WTC11 (cell line): ENCODE data around the gene FYCO1. TPM values are rescaled to one million over a fixed set of nuclear protein-coding genes. Genes with fewer than 3 reads are reported as not detected.

Source experiments
- CREM ChIP-seq: sonication (generic); formaldehyde crosslinking; IDR thresholded peaks from 2 replicates; pipeline ENCODE4 v1.8.1; 2022; ENCODE audit warnings: mild to moderate bottlenecking, missing genetic modification reagents, moderate library complexity
- NR3C1 ChIP-seq: sonication (generic); formaldehyde crosslinking; conservative IDR thresholded peaks from 2 replicates; pipeline ENCODE4 v1.8.1; 2023; ENCODE audit warnings: low read depth, mild to moderate bottlenecking, missing genetic modification reagents
- RELA ChIP-seq: sonication (generic); formaldehyde crosslinking; IDR thresholded peaks from 2 replicates; pipeline ENCODE4 v1.8.1; 2022; ENCODE audit warnings: missing genetic modification reagents, mild to moderate bottlenecking, borderline replicate concordance
- SOX15 ChIP-seq: fragments of 250-450 bp; sonication (Bioruptor Pico); IDR thresholded peaks from 2 replicates; pipeline ENCODE4 v1.9.0; 2021; ENCODE audit warnings: mild to moderate bottlenecking
- TP53 ChIP-seq: sonication (generic); formaldehyde crosslinking; IDR thresholded peaks from 2 replicates; pipeline ENCODE4 v1.8.1; 2023; ENCODE audit warnings: mild to moderate bottlenecking, missing genetic modification reagents
- ZNF396 ChIP-seq: fragments of 250-450 bp; sonication (Bioruptor Pico); IDR thresholded peaks from 2 replicates; pipeline ENCODE4 v1.8.0; 2021; ENCODE audit warnings: mild to moderate bottlenecking, moderate library complexity, borderline replicate concordance
- total RNA-seq: library from RNA; stranded (reverse); gene quantifications from 3 replicates; pipeline ENCODE4 v1.2.3, GENCODE V29; 2021
- TF ChIP-seq, protein P1 (sequence below): sonication (generic); formaldehyde crosslinking; IDR thresholded peaks from 2 replicates; pipeline ENCODE4 v1.8.1; 2023; ENCODE audit warnings: mild to moderate bottlenecking, moderate library complexity, missing genetic modification reagents
- TF ChIP-seq, protein P2 (sequence below): sonication (generic); formaldehyde crosslinking; IDR thresholded peaks from 2 replicates; pipeline ENCODE4 v1.8.0; 2023; ENCODE audit warnings: missing genetic modification reagents, mild to moderate bottlenecking, borderline replicate concordance
- TF ChIP-seq, protein P3 (sequence below): fragments of 250-450 bp; sonication (Bioruptor Pico); IDR thresholded peaks from 2 replicates; pipeline ENCODE4 v1.9.0; 2021; ENCODE audit warnings: moderate library complexity, mild to moderate bottlenecking, inconsistent platforms, borderline replicate concordance
- TF ChIP-seq, protein P4 (sequence below): sonication (generic); formaldehyde crosslinking; IDR thresholded peaks from 2 replicates; pipeline ENCODE4 v1.8.0; 2022; ENCODE audit warnings: mild to moderate bottlenecking, missing genetic modification reagents
- TF ChIP-seq, protein P5 (sequence below): sonication (generic); formaldehyde crosslinking; IDR thresholded peaks from 2 replicates; pipeline ENCODE4 v1.8.1; 2023; ENCODE audit warnings: mild to moderate bottlenecking, missing genetic modification reagents, moderate library complexity
- TF ChIP-seq, protein P6 (sequence below): sonication (generic); formaldehyde crosslinking; IDR thresholded peaks from 2 replicates; pipeline ENCODE4 v1.8.1; 2023; ENCODE audit warnings: mild to moderate bottlenecking, missing genetic modification reagents, moderate library complexity
- TF ChIP-seq, protein P7 (sequence below): fragments of 200-600 bp; IDR thresholded peaks from 2 replicates; pipeline ENCODE4 v1.8.0; 2022; ENCODE audit warnings: antibody characterized with exemption
- TF ChIP-seq, protein P8 (sequence below): sonication (generic); formaldehyde crosslinking; IDR thresholded peaks from 2 replicates; pipeline ENCODE4 v1.8.0; 2023; ENCODE audit warnings: missing genetic modification reagents
- TF ChIP-seq, protein P9 (sequence below): sonication (generic); formaldehyde crosslinking; IDR thresholded peaks from 2 replicates; pipeline ENCODE4 v1.8.1; 2022; ENCODE audit warnings: mild to moderate bottlenecking, missing genetic modification reagents, moderate library complexity, borderline replicate concordance

The FYCO1 gene
- total RNA-seq, 1 experiment from 2014 or later, result 13.9 TPM

DNA sequence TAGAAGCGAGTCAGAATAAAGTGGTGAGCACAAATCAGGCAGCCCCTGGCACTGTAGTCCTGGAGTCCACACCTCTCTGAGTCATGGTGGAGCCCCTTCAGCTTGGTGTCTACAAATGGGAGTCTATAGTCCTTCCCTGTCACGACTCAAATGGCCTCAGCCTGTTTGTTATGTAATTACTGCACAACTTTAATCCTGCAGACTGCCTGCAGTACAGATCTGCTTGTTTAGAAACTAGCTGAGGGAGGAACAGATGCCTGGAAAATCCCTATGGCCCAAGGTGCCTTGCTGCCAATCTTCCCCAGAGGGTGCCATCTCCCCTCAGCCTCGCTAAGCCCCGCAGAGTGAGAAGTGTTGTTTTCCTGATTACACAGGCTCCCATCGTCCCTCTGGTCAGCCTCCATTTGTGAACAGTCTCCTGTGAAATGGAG lies 56.3 kb downstream of the FYCO1 start (continued):
- TF ChIP-seq, protein P1, sequence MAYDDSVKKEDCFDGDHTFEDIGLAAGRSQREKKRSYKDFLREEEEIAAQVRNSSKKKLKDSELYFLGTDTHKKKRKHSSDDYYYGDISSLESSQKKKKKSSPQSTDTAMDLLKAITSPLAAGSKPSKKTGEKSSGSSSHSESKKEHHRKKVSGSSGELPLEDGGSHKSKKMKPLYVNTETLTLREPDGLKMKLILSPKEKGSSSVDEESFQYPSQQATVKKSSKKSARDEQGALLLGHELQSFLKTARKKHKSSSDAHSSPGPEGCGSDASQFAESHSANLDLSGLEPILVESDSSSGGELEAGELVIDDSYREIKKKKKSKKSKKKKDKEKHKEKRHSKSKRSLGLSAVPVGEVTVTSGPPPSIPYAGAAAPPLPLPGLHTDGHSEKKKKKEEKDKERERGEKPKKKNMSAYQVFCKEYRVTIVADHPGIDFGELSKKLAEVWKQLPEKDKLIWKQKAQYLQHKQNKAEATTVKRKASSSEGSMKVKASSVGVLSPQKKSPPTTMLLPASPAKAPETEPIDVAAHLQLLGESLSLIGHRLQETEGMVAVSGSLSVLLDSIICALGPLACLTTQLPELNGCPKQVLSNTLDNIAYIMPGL, result no peak
- TF ChIP-seq TP53, result no peak
- TF ChIP-seq, protein P2, sequence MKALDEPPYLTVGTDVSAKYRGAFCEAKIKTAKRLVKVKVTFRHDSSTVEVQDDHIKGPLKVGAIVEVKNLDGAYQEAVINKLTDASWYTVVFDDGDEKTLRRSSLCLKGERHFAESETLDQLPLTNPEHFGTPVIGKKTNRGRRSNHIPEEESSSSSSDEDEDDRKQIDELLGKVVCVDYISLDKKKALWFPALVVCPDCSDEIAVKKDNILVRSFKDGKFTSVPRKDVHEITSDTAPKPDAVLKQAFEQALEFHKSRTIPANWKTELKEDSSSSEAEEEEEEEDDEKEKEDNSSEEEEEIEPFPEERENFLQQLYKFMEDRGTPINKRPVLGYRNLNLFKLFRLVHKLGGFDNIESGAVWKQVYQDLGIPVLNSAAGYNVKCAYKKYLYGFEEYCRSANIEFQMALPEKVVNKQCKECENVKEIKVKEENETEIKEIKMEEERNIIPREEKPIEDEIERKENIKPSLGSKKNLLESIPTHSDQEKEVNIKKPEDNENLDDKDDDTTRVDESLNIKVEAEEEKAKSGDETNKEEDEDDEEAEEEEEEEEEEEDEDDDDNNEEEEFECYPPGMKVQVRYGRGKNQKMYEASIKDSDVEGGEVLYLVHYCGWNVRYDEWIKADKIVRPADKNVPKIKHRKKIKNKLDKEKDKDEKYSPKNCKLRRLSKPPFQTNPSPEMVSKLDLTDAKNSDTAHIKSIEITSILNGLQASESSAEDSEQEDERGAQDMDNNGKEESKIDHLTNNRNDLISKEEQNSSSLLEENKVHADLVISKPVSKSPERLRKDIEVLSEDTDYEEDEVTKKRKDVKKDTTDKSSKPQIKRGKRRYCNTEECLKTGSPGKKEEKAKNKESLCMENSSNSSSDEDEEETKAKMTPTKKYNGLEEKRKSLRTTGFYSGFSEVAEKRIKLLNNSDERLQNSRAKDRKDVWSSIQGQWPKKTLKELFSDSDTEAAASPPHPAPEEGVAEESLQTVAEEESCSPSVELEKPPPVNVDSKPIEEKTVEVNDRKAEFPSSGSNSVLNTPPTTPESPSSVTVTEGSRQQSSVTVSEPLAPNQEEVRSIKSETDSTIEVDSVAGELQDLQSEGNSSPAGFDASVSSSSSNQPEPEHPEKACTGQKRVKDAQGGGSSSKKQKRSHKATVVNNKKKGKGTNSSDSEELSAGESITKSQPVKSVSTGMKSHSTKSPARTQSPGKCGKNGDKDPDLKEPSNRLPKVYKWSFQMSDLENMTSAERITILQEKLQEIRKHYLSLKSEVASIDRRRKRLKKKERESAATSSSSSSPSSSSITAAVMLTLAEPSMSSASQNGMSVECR (CRISPR knock-in tag), result no peak
- TF ChIP-seq, protein P3, sequence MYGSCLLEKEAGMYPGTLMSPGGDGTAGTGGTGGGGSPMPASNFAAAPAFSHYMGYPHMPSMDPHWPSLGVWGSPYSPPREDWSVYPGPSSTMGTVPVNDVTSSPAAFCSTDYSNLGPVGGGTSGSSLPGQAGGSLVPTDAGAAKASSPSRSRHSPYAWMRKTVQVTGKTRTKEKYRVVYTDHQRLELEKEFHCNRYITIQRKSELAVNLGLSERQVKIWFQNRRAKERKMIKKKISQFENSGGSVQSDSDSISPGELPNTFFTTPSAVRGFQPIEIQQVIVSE (CRISPR knock-in tag), result no peak
- TF ChIP-seq ZNF396 (CRISPR knock-in tag), result no peak
- TF ChIP-seq, protein P4, sequence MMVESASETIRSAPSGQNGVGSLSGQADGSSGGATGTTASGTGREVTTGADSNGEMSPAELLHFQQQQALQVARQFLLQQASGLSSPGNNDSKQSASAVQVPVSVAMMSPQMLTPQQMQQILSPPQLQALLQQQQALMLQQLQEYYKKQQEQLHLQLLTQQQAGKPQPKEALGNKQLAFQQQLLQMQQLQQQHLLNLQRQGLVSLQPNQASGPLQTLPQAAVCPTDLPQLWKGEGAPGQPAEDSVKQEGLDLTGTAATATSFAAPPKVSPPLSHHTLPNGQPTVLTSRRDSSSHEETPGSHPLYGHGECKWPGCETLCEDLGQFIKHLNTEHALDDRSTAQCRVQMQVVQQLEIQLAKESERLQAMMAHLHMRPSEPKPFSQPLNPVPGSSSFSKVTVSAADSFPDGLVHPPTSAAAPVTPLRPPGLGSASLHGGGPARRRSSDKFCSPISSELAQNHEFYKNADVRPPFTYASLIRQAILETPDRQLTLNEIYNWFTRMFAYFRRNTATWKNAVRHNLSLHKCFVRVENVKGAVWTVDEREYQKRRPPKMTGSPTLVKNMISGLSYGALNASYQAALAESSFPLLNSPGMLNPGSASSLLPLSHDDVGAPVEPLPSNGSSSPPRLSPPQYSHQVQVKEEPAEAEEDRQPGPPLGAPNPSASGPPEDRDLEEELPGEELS, result no peak
- TF ChIP-seq, protein P5, sequence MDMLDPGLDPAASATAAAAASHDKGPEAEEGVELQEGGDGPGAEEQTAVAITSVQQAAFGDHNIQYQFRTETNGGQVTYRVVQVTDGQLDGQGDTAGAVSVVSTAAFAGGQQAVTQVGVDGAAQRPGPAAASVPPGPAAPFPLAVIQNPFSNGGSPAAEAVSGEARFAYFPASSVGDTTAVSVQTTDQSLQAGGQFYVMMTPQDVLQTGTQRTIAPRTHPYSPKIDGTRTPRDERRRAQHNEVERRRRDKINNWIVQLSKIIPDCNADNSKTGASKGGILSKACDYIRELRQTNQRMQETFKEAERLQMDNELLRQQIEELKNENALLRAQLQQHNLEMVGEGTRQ (CRISPR knock-in tag), result no peak
- TF ChIP-seq, protein P6, sequence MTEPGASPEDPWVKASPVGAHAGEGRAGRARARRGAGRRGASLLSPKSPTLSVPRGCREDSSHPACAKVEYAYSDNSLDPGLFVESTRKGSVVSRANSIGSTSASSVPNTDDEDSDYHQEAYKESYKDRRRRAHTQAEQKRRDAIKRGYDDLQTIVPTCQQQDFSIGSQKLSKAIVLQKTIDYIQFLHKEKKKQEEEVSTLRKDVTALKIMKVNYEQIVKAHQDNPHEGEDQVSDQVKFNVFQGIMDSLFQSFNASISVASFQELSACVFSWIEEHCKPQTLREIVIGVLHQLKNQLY (CRISPR knock-in tag), result no peak
- no peak for TF ChIP-seq CREM
- TF ChIP-seq SOX15 (CRISPR knock-in tag), result no peak
- TF ChIP-seq, protein P7, sequence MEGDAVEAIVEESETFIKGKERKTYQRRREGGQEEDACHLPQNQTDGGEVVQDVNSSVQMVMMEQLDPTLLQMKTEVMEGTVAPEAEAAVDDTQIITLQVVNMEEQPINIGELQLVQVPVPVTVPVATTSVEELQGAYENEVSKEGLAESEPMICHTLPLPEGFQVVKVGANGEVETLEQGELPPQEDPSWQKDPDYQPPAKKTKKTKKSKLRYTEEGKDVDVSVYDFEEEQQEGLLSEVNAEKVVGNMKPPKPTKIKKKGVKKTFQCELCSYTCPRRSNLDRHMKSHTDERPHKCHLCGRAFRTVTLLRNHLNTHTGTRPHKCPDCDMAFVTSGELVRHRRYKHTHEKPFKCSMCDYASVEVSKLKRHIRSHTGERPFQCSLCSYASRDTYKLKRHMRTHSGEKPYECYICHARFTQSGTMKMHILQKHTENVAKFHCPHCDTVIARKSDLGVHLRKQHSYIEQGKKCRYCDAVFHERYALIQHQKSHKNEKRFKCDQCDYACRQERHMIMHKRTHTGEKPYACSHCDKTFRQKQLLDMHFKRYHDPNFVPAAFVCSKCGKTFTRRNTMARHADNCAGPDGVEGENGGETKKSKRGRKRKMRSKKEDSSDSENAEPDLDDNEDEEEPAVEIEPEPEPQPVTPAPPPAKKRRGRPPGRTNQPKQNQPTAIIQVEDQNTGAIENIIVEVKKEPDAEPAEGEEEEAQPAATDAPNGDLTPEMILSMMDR, result no peak
- TF ChIP-seq RELA, result no peak
- TF ChIP-seq NR3C1 (CRISPR knock-in tag), result no peak
- TF ChIP-seq, protein P8, sequence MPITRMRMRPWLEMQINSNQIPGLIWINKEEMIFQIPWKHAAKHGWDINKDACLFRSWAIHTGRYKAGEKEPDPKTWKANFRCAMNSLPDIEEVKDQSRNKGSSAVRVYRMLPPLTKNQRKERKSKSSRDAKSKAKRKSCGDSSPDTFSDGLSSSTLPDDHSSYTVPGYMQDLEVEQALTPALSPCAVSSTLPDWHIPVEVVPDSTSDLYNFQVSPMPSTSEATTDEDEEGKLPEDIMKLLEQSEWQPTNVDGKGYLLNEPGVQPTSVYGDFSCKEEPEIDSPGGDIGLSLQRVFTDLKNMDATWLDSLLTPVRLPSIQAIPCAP (CRISPR knock-in tag), result no peak
- TF ChIP-seq, protein P9, sequence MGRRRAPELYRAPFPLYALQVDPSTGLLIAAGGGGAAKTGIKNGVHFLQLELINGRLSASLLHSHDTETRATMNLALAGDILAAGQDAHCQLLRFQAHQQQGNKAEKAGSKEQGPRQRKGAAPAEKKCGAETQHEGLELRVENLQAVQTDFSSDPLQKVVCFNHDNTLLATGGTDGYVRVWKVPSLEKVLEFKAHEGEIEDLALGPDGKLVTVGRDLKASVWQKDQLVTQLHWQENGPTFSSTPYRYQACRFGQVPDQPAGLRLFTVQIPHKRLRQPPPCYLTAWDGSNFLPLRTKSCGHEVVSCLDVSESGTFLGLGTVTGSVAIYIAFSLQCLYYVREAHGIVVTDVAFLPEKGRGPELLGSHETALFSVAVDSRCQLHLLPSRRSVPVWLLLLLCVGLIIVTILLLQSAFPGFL, result no peak
